SK-N-MC (cell line): ENCODE data around the gene CEP72.
"Not testable (repeated sequence)": the region's sequence is repeated elsewhere in the genome, so short reads cannot be mapped to it uniquely, and the experiment has no call there.

ENCODE experiments used
- DNase-seq: peaks from one replicate; pipeline ENCODE4 v3.0.0-alpha.2; 2011; ENCODE audit warnings: low read depth, low spot score
- H3K27ac ChIP-seq: fragments of 200-600 bp; sonication (generic); 2 replicates; pipeline ENCODE4 v1.5.1; 2016; ENCODE audit warnings: mixed run types
- H3K36me3 ChIP-seq: fragments of 200-600 bp; sonication (generic); 2 replicates; pipeline ENCODE4 v1.6.1; 2017; ENCODE audit warnings: antibody characterized with exemption, low read length, mixed read lengths; ENCODE audit not compliant: insufficient read depth
- H3K4me3 ChIP-seq: fragments of 200-600 bp; sonication (generic); 2 replicates; pipeline ENCODE4 v1.5.1; 2016
- H3K9ac ChIP-seq: fragments of 200-600 bp; sonication (generic); 2 replicates; pipeline ENCODE4 v1.8.0; 2017; ENCODE audit warnings: mixed run types, mixed read lengths; ENCODE audit not compliant: insufficient read length
- H3K9me3 ChIP-seq: fragments of 200-600 bp; sonication (generic); 2 replicates; pipeline ENCODE4 v1.6.1; 2017; ENCODE audit warnings: low read depth, mild to moderate bottlenecking, antibody characterized with exemption, low read length, moderate library complexity, mixed read lengths
- EZH2 ChIP-seq: fragments of 200-600 bp; sonication (generic); IDR thresholded peaks from one replicate; pipeline ENCODE4 v1.6.1; 2017; ENCODE audit warnings: antibody characterized with exemption
- FOXP2 ChIP-seq: optimal IDR thresholded peaks from 2 replicates; pipeline ENCODE3; 2011; ENCODE audit warnings: mild to moderate bottlenecking, moderate library complexity; ENCODE audit not compliant: insufficient read depth; ENCODE audit errors: extremely low read length, control extremely low read depth
- POLR2AphosphoS5 ChIP-seq: IDR thresholded peaks from 2 replicates; pipeline ENCODE4 v1.6.1; 2012; ENCODE audit warnings: mild to moderate bottlenecking, low read depth, low read length, borderline replicate concordance

Gene CEP72

DNA sequence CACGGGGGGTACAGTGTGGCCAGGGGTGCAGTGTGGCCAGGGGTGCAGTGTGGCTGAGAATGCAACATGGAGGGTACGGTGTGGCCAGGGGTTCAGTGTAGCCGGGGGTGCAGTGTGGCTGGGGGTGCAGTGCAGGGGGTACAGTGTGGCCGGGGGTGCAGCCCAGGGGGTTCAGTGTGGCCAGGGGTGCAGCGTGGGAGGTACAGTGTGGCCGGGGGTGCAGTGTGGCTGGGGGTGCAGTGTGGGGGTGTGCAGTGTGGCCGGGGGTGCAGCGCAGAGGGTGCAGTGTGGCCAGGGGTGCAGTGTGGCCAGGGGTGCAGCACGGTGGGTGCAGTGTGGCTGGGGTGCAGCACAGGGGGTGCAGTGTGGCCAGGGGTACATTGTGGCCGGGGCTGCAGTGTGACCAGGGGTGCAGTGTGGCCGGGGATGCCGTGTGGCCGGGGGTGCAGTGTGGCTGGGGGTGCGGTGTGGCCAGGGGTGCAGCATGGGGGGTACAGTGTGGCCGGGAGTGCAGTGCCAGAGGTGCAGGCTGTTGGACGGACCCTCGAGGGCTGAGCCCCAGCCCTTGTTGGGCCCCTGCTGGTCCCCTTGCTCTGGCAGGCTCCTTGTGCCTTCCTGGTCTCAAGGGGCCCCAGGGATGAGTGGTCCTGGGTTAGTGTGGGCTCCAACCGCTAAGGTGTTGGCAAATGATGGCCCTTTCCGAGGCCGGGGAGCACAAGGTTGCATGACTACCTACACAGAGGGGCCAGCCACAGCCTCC, 63.2 kb downstream of the CEP72 start:
- no peak for DNase-seq
- H3K36me3 ChIP-seq: no peaks in the 10 kb centered on the region
- no peak overlapping the region for H3K4me3 ChIP-seq
- H3K27ac ChIP-seq: no peak overlapping the region
- H3K9me3 ChIP-seq: no peaks in the 10 kb centered on the region
- H3K9ac ChIP-seq: no peak overlapping the region
- TF ChIP-seq EZH2: no peak
- TF ChIP-seq FOXP2: no peak
- no peak for TF ChIP-seq POLR2AphosphoS5

GRCh38 chr5:675871-676698, 63.9 kb downstream of the CEP72 start:
- no peak overlapping the region for H3K9ac ChIP-seq
- DNase-seq: no peak
- H3K27ac ChIP-seq: no peak overlapping the region
- H3K9me3 ChIP-seq: no peaks in the 10 kb centered on the region
- H3K36me3 ChIP-seq: no peaks in the 10 kb centered on the region
- TF ChIP-seq FOXP2: no peak
- TF ChIP-seq EZH2: no peak
- TF ChIP-seq POLR2AphosphoS5: no peak
- no peak overlapping the region for H3K4me3 ChIP-seq

DNA sequence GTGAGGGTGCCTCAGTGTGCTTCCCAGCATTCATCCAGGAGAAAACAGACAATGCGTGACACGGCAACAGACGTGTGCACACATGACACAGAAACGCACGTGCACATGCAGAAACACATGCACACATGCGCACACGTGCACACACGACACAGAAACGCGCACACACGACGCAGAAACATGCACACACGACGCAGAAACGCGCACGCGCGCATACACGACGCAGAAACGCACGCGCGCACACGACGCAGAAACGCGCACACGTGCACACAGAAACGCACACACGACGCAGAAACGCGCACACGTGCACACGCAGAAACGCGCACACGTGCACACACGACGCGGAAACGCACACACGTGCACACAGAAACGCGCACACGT, 64.5 kb downstream of the CEP72 start:
- Histone ChIP-seq H3K9me3 (no peaks in the 10 kb centered on the region), H3K36me3 (no peaks in the 10 kb centered on the region), H3K4me3 (no peak overlapping the region), H3K9ac (no peak overlapping the region), H3K27ac (no peak overlapping the region)
- no peak for TF ChIP-seq EZH2
- TF ChIP-seq POLR2AphosphoS5: no peak
- TF ChIP-seq FOXP2: no peak
- no peak for DNase-seq

DNA sequence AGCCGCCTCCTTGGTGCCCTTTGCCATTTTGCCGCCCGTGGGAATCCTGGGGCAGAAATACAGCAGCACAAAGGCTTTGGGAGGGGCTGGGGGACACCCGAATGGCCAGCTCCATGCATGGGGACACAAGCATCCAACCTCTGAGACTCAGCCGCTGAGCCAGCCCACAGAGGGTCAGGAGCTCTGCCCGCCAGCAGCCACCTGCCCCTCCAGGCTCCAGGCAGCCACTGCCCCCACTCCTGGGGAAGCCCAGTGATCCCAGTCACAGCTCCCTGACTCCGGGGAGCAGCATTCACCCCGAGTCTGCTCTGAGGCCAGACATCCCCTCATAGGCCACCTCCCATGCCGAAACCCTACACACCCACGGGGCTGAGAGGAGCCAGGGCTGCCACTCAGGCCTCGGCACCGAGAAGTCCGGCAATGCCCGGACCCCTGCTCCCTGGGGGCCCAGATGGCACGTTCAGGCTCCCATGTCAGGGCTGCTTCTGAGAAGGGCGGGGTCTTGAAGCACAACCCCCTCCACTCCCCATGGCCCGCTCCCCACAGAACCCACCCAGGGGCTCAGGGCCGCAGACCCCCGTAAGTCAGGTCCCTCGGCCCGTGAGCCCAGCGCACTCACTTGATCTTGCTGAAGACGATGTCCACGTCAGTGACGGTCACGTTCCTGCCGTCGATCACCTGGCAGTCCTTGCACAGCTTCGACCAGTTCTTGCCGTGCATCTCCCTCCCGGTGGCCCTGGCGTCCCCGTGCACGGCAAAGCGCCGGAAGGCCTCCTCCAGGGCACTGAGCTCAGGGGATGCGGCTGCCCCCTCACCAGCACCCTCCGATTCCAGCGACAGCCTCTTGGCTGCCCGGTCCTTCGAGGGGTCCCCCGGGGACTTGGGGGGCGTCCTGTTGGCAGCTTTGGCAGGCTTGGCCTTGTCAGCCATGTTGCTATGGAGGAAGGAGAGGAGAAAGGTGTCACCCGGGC, 65.3 kb downstream of the CEP72 start:
- H3K36me3 ChIP-seq: no peaks in the 10 kb centered on the region
- H3K9me3 ChIP-seq: no peaks in the 10 kb centered on the region
- no peak overlapping the region for H3K27ac ChIP-seq
- no peak overlapping the region for H3K4me3 ChIP-seq
- H3K9ac ChIP-seq: no peak overlapping the region
- DNase-seq: no peak
- no peak for TF ChIP-seq EZH2

DNA sequence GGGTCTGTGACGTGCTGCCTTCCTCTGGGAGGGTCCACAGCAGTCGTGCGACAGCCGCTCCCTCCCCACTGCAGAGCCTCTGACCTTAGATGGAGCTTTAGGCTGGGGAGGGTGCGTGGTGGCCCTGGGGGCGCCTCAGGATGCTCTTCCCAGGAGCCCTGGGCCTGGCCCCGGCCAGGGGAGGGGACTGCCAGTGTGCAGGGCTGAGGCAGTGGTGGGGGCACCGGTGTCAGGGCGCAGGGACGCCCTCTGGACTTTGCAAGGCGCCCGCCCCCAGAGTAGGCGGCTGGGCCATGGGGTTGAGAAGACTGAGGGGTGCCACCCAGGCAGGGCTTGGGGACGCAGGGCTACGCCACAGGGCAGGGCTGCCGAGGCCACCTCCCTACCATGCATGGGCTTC, 66.4 kb downstream of the CEP72 start:
- not testable (repeated sequence) for H3K27ac ChIP-seq, DNase-seq, H3K36me3 ChIP-seq, H3K9ac ChIP-seq, H3K9me3 ChIP-seq, H3K4me3 ChIP-seq

DNA sequence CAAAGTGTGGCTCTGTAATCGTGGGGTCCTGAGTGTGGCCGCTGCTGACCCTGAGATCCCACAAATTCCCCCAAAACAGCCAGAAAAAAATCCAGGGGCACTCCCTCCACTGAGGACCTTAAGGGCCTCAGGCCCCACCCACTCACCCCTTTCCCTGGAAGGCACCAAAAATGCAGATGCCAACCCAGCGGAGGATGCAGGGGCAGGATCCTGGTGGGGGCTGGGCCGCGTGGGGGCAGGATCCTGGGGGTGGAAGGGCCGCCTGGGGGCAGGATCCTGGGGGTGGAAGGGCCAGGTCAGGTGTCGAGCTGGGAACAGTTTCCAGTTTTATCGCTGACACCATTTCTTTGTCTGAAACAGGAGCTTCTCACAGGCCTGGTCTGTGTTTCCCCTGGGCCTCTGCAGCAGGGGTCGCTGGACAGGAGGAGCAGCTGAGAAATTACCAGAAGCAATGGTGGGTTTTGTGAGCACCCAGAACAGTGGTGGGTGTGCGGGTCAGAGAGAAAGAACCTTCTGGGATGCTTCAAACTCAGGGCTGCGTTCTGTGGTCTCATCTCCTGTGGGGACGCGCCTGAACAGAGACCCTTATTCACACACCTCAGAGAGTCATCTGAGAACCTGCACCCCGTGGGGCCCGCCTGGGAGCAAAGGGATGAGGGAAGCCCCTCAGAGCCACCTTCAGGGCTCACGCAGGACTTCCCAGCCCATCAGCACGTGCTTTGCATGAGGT, 67.2 kb downstream of the CEP72 start:
- H3K4me3 ChIP-seq, H3K9me3 ChIP-seq, H3K36me3 ChIP-seq, H3K27ac ChIP-seq, DNase-seq, H3K9ac ChIP-seq: not testable (repeated sequence)

DNA sequence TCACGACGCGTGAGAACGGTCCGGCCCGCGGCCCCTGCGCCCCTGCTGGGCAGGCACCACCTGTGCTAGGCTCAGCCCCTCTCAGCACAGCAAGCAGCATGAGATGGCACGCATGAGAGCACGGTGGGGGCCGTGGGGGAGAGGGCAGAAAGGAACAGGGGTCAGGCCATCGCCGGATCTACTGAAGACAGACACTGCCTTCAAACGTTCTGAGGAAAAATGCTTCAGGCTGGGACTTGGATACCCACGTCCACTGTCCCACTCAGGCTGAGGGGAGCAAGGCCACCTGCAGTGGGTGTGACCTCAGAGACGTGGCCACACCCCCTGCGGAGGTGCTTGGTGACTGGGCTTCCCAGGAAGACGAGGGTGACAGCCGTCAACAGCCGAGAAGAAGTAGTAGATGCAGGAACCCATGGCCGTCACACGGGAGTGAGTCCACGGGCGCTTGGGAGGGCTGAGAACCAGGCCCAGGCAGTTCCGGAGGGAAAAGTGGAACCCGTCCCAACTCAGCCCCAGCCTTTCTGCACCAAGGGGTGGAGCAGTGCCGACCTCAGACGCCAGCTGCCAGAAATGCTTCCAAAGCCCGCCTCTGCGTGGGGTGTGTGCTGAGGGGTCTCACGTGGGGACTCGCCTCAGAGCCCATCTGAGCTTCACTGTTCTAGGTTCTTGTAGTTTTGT, 68.1 kb downstream of the CEP72 start:
- not testable (repeated sequence) for H3K36me3 ChIP-seq, DNase-seq, H3K9me3 ChIP-seq, H3K27ac ChIP-seq, H3K4me3 ChIP-seq, H3K9ac ChIP-seq

GRCh38 chr5:680836-681235, 68.7 kb downstream of the CEP72 start:
- H3K9me3 ChIP-seq, DNase-seq, H3K27ac ChIP-seq, H3K4me3 ChIP-seq, H3K9ac ChIP-seq, H3K36me3 ChIP-seq: not testable (repeated sequence)

DNA sequence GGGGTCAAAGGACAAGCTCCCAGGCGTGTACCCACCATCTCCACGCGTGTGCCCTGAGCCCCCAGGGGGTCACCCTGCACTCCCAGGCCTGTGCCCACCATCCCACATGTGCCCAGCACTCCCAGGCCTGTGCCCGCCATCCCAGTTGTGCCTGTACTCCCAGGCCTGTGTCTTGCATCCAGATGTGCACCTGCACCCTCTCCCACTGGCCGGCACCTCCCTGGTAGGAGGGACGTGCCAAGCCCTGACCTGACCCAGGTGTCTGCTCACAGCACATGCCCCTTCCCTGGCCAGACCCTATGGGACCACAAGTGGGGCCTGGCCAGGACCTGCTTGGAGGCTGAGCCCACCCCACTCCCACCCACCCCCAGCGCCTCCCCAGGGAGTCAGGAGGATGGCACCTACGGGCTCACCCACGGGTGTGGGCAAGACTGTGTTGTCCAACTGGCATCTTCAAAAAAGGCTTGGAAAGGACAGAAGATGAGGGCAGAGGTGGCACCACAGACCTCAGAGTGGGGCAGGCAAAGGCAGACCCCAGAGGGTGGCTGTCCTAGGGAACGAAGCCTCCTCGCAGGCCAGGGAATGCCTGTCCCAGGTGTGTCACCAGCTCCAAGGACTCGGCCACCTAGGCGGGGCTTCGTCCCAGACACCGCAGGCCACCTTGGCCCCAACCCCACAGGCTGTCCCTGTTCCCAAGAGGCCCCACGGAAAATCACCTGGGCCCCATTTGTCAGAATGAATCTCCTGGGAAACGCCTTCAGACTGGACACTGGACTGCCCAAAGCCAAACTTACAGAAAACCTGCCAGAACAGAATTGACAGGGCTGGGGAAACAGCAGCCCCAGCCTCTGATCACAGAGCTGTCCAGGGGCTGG, 69.4 kb downstream of the CEP72 start:
- not testable (repeated sequence) for H3K4me3 ChIP-seq, H3K9me3 ChIP-seq, H3K36me3 ChIP-seq, H3K27ac ChIP-seq, H3K9ac ChIP-seq, DNase-seq

GRCh38 chr5:682216-682615, 70.1 kb downstream of the CEP72 start:
- H3K9ac ChIP-seq, H3K36me3 ChIP-seq, DNase-seq, H3K4me3 ChIP-seq, H3K9me3 ChIP-seq, H3K27ac ChIP-seq: not testable (repeated sequence)

DNA sequence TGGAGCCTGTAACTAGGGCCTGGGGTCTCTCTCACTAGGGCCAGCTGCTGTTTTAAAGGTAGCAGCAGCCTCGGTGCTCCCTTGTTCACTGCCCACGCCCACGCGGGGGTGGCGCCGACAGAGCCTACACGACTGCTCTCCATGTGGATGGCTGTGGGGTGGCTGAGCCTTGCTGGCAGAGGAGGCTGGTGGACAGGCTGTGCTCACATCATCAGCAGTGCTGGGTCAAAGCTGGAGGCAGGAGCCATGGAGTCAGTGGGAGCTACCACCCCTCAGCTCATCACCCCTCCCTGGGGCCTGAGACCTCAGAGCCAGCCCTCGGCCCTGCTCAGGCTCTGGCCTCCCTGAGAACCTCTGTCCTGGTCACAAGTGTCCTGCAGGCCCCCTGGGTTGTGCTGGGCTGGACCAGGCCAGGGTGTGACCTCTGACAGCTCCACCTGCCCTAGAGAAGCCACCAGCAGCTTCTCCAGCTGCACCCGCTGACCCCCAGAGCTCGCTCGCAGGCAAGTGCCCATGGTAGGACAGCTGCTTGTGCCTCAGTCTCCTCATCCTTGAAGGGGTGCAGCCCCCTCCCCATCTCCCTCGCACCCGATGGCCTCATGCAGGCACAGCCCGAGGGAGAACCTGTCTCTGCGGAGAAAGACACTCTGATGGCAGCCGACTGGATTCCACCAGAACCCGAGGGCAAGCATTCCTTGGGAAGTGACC, 70.7 kb downstream of the CEP72 start:
- H3K9me3 ChIP-seq, H3K36me3 ChIP-seq, DNase-seq, H3K4me3 ChIP-seq, H3K9ac ChIP-seq, H3K27ac ChIP-seq: not testable (repeated sequence)
